RPMI7951 (cell line): ENCODE measurements around the gene ATP6V0E1. TPM values are rescaled to one million over a fixed set of nuclear protein-coding genes. Genes with fewer than 3 reads are reported as not detected.

ENCODE experiments used
- DNase-seq: peaks from one replicate; pipeline ENCODE4 v3.0.0-alpha.2; 2012; ENCODE audit warnings: low read depth
- total RNA-seq: library from RNA; depleted of rRNA; stranded (reverse); fragments of >200 nt; shearing (Covaris generic); gene quantifications from 2 replicates; pipeline ENCODE4 v1.2.3, GENCODE V29; 2014

ATP6V0E1 gene
- total RNA-seq, 1 experiment from 2014 or later: 115 TPM

DNA sequence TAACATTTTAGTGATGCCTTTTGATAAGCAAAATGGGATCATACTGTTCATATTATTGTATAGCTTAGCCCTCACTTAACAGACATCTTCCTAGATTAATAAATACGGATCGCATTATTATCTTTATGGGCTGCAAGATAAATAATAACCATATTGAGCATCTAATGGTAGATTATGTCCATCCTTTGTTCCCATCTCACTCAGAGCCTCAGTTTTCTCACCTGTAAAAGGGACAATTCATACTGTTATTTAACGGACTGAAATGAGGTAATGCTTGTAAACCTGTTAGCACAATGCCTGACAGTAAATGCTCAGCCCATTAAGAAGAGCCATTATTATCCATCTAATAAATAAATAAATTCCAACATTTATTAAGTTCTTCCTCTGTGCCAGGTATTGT is 27.3 kb upstream of the ATP6V0E1 start:
- no peak for DNase-seq

GRCh38 chr5:172956936-172957335 is 26.6 kb upstream of the ATP6V0E1 start:
- DNase-seq: peak; percentile 14

GRCh38 chr5:172957458-172957857 is 26.1 kb upstream of the ATP6V0E1 start:
- no peak for DNase-seq

DNA sequence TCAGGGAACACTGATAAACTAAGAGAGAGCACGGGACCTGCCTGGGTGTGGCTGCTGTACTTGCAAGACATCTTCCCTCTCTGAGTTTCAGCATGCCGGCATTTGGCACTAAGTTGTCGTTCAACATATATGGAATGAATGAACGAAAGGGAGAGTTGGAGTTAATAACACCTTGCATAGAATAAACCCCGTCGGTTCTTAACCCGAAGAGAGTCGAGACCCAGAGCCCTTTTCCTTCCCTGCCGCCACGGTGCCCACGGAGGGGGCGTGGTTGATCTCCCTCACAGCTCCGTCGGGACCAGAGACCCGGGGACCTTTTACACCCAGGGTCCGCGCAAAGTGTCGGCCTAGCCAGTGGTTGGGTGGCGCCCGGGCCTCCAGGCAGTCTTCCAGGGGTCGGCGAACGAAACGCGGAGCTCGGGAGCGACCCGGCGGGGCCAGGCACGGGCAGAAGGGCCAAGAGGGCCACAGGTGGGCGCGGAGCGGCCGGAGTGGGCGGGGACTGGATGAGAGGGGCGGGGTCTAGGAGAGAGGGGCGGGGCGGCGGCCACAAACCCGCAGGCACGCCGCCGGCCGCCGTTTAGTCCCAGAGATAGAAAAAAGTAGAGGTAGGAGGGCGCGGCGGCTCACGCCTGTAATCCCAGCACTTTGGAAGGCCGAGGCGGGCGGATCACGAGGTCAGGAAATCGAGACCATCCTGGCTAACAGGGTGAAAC is 25.1 kb upstream of the ATP6V0E1 start:
- DNase-seq: peak; percentile 60

DNA sequence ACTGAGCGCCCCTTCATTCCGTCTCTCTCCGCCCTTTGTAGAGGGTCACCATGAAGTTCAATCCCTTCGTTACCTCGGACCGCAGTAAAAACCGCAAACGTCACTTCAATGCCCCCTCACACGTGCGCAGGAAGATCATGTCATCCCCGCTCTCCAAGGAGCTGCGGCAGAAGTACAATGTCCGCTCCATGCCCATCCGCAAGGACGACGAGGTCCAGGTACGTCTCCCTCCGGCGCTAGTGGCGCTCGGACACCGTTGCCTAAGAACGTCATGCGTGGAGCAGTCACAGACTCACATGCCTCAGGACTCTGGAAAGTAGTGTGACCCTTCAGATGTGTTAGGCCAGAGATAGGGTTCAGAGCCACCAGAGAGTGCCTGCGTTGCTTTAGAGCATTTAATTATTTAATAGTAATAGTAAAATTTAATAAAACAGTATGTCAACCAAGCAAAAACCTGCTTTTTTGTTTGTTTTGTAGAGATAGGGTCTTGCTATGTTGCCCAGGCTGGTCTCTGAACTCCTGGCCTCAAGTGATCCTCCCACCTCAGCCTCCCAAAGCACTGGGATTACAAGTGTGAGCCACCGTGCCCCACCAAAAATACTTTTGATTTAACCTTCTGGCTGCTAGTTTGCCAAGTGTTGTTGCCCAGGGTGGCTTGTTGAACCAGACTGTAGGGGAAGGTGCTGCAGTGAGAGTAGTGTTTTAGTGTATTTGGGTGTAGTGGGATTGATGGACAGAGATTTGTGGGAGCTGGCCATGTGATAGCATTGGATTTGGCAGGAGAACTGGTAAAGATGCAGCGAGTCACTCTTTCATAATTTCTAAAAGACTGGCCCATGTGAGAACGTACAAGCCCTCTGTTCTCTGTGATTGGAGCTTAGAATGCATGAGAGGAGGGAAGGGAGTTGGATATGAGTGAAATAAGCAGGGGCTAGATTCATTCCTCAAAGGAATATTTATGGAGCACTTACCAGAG is 23.5 kb upstream of the ATP6V0E1 start:
- no peak for DNase-seq

DNA sequence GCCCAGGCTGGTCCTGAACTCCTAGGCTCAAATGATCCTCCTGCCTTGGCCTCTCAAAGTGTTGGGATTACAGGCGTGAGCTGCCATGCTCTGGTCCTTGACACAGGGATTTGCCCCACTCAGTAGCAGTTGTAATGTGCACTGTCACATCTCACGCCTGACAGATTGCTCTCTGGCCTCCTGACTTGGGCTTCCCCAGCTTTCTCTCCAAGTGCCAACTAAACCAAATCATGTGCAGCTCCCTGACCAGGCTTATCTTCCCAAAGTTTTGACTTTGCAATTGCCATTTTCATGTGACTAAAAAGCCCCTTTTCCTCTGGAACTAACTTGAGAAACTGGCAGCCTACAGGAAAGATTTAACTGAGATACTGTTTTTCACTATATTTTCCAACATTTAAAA is 13.7 kb upstream of the ATP6V0E1 start:
- no peak for DNase-seq

DNA sequence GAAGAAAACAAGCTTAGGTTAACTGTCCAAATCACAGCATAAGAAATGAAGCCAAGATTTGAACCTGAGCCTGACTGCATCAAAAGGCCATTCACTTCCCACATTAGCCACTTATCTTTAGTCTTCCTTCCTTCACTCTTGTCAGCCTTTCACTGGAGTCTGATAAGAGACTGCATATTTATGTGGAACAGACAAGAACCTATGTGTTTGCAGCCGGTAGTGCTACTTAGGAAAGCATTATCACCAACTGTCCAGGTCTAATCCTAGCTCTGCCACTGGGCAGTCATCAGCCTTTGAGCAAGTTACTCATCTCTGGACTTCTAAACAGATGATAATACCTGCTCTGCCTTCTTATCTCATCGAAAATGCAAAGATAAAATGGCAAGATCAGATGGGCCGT is 12.1 kb upstream of the ATP6V0E1 start:
- no peak for DNase-seq

GRCh38 chr5:172972552-172972951 is 11.0 kb upstream of the ATP6V0E1 start:
- DNase-seq: no peak

GRCh38 chr5:172973127-172973916 is 10.2 kb upstream of the ATP6V0E1 start:
- peak; percentile 12 for DNase-seq

DNA sequence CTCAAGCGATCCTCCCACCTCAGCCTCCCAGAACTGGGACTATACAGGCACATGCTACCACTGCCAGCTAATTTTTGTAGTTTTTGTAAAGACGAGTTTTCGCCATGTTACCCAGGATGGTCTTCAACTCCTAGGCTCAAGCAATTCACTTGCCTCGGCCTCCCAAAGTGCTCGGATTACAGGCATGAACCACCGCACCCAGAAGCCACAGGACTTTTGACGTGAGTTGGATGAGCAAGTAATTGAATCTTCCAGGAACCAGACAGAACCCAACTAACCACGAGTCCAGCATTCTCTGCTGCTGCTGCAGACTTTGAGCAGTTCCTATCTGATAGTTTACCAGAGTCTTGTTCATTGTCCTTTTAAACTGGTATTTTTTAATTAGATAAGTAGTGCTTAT is 9.6 kb upstream of the ATP6V0E1 start:
- no peak for DNase-seq

DNA sequence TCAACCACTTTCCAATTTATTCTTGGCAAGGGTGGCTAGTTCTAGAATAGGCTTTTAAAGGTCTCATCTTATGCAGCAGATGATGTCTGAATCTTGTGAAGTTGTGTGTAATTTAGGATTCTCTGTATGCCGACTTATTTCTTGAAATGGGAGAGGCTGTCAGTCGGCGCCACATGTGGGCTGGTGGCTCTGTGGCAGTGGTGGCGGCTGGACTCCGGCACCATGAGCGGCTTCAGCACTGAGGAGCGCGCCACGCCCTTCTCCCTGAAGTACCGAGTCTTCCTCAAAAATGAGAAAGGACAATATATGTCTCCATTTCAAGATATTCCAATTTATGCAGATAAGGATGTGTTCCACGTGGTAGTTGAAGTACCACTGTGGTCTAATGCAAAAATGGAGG is 8.3 kb upstream of the ATP6V0E1 start:
- no peak for DNase-seq

DNA sequence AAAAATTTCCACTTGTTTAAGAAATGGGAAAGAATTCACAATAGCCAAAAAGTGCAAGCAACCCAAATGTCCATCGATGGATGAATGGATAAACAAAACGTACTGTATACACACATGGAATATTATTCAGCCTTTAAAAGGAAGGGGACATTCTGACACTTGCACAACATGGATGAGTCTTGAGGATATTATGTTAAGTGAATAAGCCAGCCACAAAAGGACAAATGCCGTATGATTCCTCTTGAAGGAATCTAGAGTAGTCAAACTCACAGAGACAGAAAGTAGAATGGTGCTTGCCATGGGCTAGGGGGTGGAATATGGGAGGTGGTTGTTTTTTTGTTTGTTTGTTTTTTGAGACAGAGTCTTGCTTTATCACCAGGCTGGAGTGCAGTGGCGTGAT is 3.8 kb upstream of the ATP6V0E1 start:
- DNase-seq: peak; percentile 6

DNA sequence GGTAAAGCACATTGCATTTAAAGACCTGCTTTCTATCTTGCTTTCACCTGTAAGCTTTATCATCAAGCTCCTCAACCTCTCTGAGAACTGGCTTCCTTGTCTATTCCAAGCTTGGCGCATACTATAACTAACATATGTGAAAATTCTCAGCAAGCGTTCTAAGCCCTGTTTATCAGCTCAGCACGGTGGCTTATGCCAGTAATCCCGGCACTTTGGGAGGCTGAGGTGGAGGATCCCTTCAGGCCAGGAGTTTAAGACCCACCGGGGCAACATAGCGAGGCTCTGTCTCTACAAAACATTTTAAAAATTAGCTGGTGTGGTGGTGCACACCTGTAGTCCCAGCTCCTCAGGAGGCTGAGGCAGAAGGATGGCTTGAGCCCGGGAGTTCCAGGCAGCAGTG is 1.6 kb upstream of the ATP6V0E1 start:
- no peak for DNase-seq

- DNase-seq: peak; percentile 74
These were observed 828 bp downstream of the ATP6V0E1 start for GRCh38 chr5:172984244-172984953.

- DNase-seq: no peak
These were observed 2.0 kb downstream of the ATP6V0E1 start for GRCh38 chr5:172985596-172985995.

- DNase-seq: no peak
These were observed 4.7 kb downstream of the ATP6V0E1 start for GRCh38 chr5:172988276-172988675.

DNA sequence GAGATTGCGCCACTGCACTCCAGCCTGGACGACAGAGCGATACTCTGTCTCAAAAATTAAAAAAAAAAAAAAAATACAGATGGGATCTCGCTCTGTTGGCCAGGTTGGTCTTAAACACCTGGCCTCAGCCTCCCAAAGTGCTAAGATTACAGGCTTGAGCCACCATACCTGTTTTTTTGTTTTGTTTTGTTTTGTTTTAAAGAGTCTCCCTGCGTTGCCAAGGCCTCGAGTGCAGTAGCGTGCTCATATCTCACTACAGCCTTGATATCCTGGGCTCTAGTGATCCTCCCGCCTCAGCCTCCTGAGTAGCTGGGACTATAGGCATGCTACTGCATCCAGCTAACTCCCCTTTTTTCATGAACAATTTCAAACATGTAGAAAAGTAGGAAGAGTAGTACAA is 7.2 kb downstream of the ATP6V0E1 start:
- DNase-seq: no peak

- DNase-seq: no peak
These were observed 10.8 kb downstream of the ATP6V0E1 start for GRCh38 chr5:172994405-172994804.

DNA sequence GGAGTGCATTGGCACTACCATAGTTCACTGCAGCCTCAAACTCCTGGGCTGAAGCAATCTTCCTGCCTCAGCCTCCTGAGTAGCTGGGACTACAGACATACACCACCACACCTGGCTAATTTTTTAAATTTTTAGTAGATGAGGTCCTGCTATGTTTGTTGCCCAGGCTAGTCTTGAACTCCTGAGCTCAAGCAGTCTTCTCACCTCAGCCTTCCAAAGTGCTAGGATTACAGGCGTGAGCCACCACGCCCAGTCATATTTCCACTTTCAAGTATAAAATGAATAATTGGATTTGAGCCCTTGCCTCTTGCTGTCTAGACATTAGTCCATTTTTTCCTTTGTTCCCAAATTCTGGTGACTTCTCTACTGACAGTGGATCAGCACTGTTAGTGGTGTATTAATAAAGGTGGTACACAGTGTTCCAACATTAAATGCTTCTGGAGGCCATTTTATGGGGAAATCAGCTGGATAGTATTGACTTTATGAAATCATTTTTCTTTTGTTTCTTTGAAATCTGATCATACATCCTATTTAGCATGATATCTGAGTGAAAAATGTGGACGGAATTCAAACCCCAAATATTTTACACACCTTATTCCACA is 15.9 kb downstream of the ATP6V0E1 start:
- no peak for DNase-seq

- DNase-seq: no peak
These were observed 16.4 kb downstream of the ATP6V0E1 start for GRCh38 chr5:172999974-173000373.

DNA sequence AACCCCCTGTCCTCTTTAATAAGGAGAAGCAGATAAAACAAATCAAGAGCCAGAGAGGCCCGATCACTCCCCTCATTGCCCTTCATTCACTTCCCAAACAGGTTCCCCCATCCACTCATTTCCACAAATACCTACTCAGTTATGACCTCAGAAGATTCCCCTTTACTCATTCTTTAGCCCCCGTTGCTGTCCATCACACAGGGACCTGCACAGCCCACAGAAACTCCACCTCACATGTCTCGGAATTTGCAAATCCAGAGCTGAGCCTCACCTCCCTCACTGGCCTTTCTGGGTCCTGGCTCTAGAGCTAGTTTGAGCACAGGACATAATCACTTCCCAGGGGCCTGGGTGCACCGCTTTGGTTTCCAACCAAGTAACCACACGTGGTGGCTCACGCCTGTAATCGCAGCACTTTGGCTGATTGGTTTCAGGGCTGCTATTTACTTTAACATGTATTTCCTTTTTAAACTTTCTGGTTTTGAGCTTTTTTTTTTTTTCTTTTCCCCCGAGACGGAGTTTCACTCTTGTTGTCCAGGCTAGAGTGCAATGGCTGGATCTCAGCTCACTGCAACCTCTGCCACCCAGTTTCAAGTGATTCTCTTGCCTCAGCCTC is 17.8 kb downstream of the ATP6V0E1 start:
- DNase-seq: no peak
